Osteoblast (primary cell): ENCODE measurements around the gene KIF26B. TPM values are rescaled to one million over a fixed set of nuclear protein-coding genes. Genes with fewer than 3 reads are reported as not detected.
A peak's percentile ranks its signal among the peaks of the same experiment; 100 is the strongest.

Source experiments
- DNase-seq: peaks from one replicate; pipeline ENCODE4 v3.0.0; 2011; ENCODE audit warnings: low spot score, mixed read lengths; ENCODE audit not compliant: insufficient read length; ENCODE audit errors: missing footprints
- H2AFZ ChIP-seq: 2 replicates; pipeline ENCODE4 v1.6.0; 2011; ENCODE audit warnings: mild to moderate bottlenecking, low read length
- H3K27ac ChIP-seq: 2 replicates; pipeline ENCODE4 v1.5.1; 2011; ENCODE audit warnings: mild to moderate bottlenecking, low read depth, low read length, moderate library complexity
- H3K27me3 ChIP-seq: 2 replicates; pipeline ENCODE4 v1.6.0; 2012; ENCODE audit warnings: mild to moderate bottlenecking, control low read depth, inconsistent platforms, low read length, moderate library complexity; ENCODE audit not compliant: insufficient read depth
- H3K36me3 ChIP-seq: 2 replicates; pipeline ENCODE4 v1.5.1; 2011; ENCODE audit warnings: mild to moderate bottlenecking, low read length, control low read depth, moderate library complexity; ENCODE audit not compliant: insufficient read depth
- H3K4me1 ChIP-seq: 2 replicates; pipeline ENCODE4 v1.5.1; 2011; ENCODE audit warnings: mild to moderate bottlenecking, low read length, control low read depth, moderate library complexity; ENCODE audit not compliant: insufficient read depth
- H3K4me2 ChIP-seq: 2 replicates; pipeline ENCODE4 v1.6.0; 2011; ENCODE audit warnings: mild to moderate bottlenecking, low read length; ENCODE audit not compliant: insufficient read depth
- H3K4me3 ChIP-seq: fragments of 200-600 bp; sonication (generic); 3 replicates; pipeline ENCODE4 v1.5.1; 2012; ENCODE audit warnings: mild to moderate bottlenecking, low read length, inconsistent platforms; ENCODE audit not compliant: insufficient read depth
- H3K79me2 ChIP-seq: 2 replicates; pipeline ENCODE4 v1.6.0; 2012; ENCODE audit warnings: mild to moderate bottlenecking, low read length, control low read depth, inconsistent platforms; ENCODE audit not compliant: insufficient read depth
- H3K9me3 ChIP-seq: 2 replicates; pipeline ENCODE4 v1.5.1; 2011; ENCODE audit warnings: low read depth, low read length, control low read depth
- H4K20me1 ChIP-seq: 2 replicates; pipeline ENCODE4 v1.6.0; 2012; ENCODE audit warnings: mild to moderate bottlenecking, low read length, control low read depth; ENCODE audit not compliant: insufficient read depth
- CTCF ChIP-seq: IDR thresholded peaks from 2 replicates; pipeline ENCODE4 v1.5.1; 2011; ENCODE audit warnings: mild to moderate bottlenecking, low read depth, low read length, moderate library complexity; ENCODE audit errors: extremely low read depth
- total RNA-seq: library from RNA; depleted of rRNA; stranded (reverse); fragments of >200 nt; gene quantifications from 2 replicates; pipeline ENCODE4 v1.2.3, GENCODE V29; 2012

Gene KIF26B
- total RNA-seq, 1 donor: 22.1 TPM

GRCh38 chr1:245572709-245573108 lies 417.9 kb downstream of the KIF26B start:
- H2AFZ ChIP-seq: no peak overlapping the region
- no peak for TF ChIP-seq CTCF
- no peaks in the 10 kb centered on the region for H3K4me1 ChIP-seq
- no peaks in the 10 kb centered on the region for H3K27me3 ChIP-seq
- H4K20me1 ChIP-seq: no peaks in the 10 kb centered on the region
- H3K4me2 ChIP-seq: no peak overlapping the region
- no peaks in the 10 kb centered on the region for H3K79me2 ChIP-seq
- no peaks in the 10 kb centered on the region for H3K36me3 ChIP-seq
- H3K4me3 ChIP-seq: no peak overlapping the region
- H3K27ac ChIP-seq: no peak overlapping the region
- H3K9me3 ChIP-seq: no peaks in the 10 kb centered on the region
- no peak for DNase-seq

- Histone ChIP-seq H3K4me3 (no peak overlapping the region), H3K36me3 (no peaks in the 10 kb centered on the region), H3K4me1 (no peaks in the 10 kb centered on the region), H3K27me3 (no peaks in the 10 kb centered on the region), H3K9me3 (no peaks in the 10 kb centered on the region), H2AFZ (no peak overlapping the region), H4K20me1 (no peaks in the 10 kb centered on the region), H3K27ac (no peak overlapping the region), H3K4me2 (no peak overlapping the region), H3K79me2 (no peaks in the 10 kb centered on the region)
- DNase-seq: peak; percentile 66
- TF ChIP-seq CTCF: no peak
Observed at GRCh38 chr1:245575710-245576109, 420.9 kb downstream of the KIF26B start.

GRCh38 chr1:245576323-245576722 lies 421.5 kb downstream of the KIF26B start:
- H3K27ac ChIP-seq: no peak overlapping the region
- no peak for TF ChIP-seq CTCF
- no peaks in the 10 kb centered on the region for H3K27me3 ChIP-seq
- H4K20me1 ChIP-seq: no peaks in the 10 kb centered on the region
- no peaks in the 10 kb centered on the region for H3K9me3 ChIP-seq
- no peak for DNase-seq
- H3K4me2 ChIP-seq: no peak overlapping the region
- H3K4me3 ChIP-seq: no peak overlapping the region
- no peak overlapping the region for H2AFZ ChIP-seq
- H3K79me2 ChIP-seq: no peaks in the 10 kb centered on the region
- H3K36me3 ChIP-seq: no peaks in the 10 kb centered on the region
- no peaks in the 10 kb centered on the region for H3K4me1 ChIP-seq

- no peak for TF ChIP-seq CTCF
- H2AFZ ChIP-seq: no peak overlapping the region
- no peaks in the 10 kb centered on the region for H4K20me1 ChIP-seq
- no peaks in the 10 kb centered on the region for H3K79me2 ChIP-seq
- H3K9me3 ChIP-seq: no peaks in the 10 kb centered on the region
- no peak overlapping the region for H3K4me2 ChIP-seq
- H3K4me1 ChIP-seq: no peaks in the 10 kb centered on the region
- DNase-seq: no peak
- no peaks in the 10 kb centered on the region for H3K36me3 ChIP-seq
- no peak overlapping the region for H3K4me3 ChIP-seq
- no peak overlapping the region for H3K27ac ChIP-seq
- H3K27me3 ChIP-seq: no peaks in the 10 kb centered on the region
Observed at GRCh38 chr1:245577191-245578157, 422.7 kb downstream of the KIF26B start.
